Activated naive CD8-positive, alpha-beta T cell (primary cell): ENCODE results near the gene HMSD.
"Not testable (repeated sequence)": the region's sequence is repeated elsewhere in the genome, so short reads cannot be mapped to it uniquely, and the experiment has no call there.

Source experiments
- H3K27ac Mint-ChIP-seq: one replicate; pipeline ENCODE4 v1.8.0; 2021; ENCODE audit warnings: mixed read lengths
- H3K27me3 Mint-ChIP-seq: one replicate; pipeline ENCODE4 v1.8.0; 2021; ENCODE audit warnings: mixed read lengths
- H3K36me3 Mint-ChIP-seq: one replicate; pipeline ENCODE4 v1.8.0; 2021; ENCODE audit warnings: mixed read lengths
- H3K4me1 Mint-ChIP-seq: one replicate; pipeline ENCODE4 v1.8.0; 2021; ENCODE audit warnings: low read depth, mixed read lengths
- H3K4me3 Mint-ChIP-seq: one replicate; pipeline ENCODE4 v1.8.0; 2021; ENCODE audit warnings: mild to moderate bottlenecking, mixed read lengths
- H3K9me3 Mint-ChIP-seq: one replicate; pipeline ENCODE4 v1.8.0; 2021; ENCODE audit warnings: low read depth, mixed read lengths

Gene HMSD

DNA sequence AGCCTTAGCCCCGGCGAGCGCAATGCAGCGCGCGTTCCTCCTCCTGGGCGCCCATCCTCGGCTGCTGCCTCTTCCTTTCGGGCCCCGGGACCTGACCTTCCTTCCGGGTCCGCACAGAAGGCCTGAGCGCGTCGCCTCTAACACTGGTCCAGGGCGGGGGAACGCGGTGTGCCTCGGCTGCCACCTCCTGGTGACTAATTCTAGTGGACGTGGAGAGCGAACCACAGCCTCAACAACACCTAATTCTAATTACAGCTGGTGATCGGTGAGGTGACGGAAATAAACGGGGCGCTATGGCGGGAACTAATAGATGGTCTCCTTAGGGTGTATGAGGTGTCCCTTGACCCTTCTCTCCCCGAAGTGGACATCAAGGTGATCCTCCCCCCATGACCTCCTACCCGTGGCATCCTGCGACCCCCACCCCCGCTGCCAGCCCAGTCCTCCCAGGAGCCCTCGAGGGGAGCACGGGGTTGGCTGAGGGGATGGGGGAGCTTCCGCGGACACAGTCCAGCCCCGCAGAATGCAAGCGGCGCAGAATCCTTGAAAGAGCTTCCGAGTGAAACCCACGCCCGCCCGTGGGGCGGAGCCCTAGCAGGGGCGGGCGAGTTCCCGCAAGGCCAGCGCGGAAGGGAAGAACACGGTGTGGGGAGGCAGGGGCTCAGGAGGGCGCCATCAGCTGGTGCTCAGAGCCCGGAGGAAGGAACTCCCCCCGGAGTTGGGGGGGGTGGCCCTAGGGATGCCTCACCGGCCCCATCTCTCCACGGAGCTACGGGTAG, 12.8 kb upstream of the HMSD start:
- H3K27me3 Mint-ChIP-seq, result peaks cover 4% of the 10 kb centered on the region
- peak overlapping the region; percentile 82 for H3K4me3 Mint-ChIP-seq
- no peaks in the 10 kb centered on the region for H3K36me3 Mint-ChIP-seq
- peaks cover 3% of the 10 kb centered on the region for H3K4me1 Mint-ChIP-seq
- no peaks in the 10 kb centered on the region for H3K9me3 Mint-ChIP-seq
- no peak overlapping the region for H3K27ac Mint-ChIP-seq

DNA sequence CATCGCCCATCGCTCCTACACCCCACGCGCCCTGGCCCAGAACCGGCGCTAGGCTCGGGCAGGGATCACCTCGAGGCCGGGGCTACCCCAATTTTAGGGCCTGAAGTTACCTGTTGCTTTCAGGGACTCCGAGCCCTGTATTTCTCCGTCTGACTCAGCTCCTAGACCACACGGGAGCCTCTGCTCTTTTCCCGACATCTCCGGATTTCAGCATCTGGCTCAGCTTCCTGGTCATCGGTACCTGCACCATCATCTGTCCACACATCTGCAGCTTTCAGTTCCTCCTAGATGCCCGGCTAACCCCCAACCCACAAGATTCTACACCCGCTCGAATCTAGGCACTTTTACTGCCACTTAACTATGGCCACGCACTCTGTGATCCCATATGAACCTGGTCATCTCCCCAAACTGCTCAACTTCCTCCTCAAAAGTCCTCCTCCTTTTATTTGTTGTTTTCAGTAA, 12.1 kb upstream of the HMSD start:
- H3K27me3 Mint-ChIP-seq, result peaks cover 10% of the 10 kb centered on the region
- peaks cover 3% of the 10 kb centered on the region for H3K4me1 Mint-ChIP-seq
- no peak overlapping the region for H3K27ac Mint-ChIP-seq
- H3K9me3 Mint-ChIP-seq, result no peaks in the 10 kb centered on the region
- H3K4me3 Mint-ChIP-seq, result no peak overlapping the region
- no peaks in the 10 kb centered on the region for H3K36me3 Mint-ChIP-seq

GRCh38 chr18:63940008-63940407, 9.1 kb upstream of the HMSD start:
- H3K9me3 Mint-ChIP-seq, result no peaks in the 10 kb centered on the region
- H3K4me3 Mint-ChIP-seq, result no peak overlapping the region
- H3K36me3 Mint-ChIP-seq, result no peaks in the 10 kb centered on the region
- H3K4me1 Mint-ChIP-seq, result peaks cover 3% of the 10 kb centered on the region
- no peak overlapping the region for H3K27ac Mint-ChIP-seq
- peaks cover 27% of the 10 kb centered on the region for H3K27me3 Mint-ChIP-seq

GRCh38 chr18:63940543-63941050, 8.5 kb upstream of the HMSD start:
- H3K27me3 Mint-ChIP-seq, result peaks cover 27% of the 10 kb centered on the region

DNA sequence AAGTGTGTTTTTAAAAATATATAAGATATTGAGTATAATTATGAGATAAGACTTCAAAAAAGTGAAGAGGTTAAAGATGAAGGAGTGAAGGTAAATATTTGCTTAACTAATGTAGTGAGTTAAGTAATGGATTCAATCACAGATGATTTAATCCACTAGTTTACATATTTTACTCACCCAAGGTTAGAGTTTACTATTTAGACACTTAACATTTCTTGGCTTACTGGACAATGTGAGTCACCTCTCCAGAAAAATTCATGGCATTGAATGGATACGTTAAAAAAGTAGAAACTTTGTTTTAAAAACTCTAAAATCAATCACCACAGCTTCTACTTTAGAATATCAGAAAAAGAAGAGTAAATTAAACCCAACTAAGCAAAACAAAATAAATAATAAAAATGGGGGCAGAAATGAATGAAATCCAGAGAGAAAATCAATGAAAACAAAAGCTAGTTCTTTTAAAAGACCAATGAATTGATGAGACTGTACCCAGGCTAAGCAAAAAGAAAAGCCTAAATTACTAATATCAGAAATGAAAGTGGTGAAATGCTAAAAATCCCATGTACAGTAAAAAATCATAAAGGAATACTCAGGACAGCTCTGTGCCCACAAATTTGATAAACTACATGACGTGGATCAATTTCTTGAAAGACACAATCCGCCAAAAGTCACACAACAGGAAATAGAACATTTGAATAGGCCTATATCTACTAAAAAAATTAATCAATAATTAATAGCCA, 1.9 kb upstream of the HMSD start:
- Mint-ChIP-seq H3K9me3 (peaks cover 5% of the 10 kb centered on the region), H3K4me1 (peaks cover 25% of the 10 kb centered on the region), H3K27ac (no peak overlapping the region), H3K4me3 (no peak overlapping the region), H3K36me3 (peaks cover 3% of the 10 kb centered on the region), H3K27me3 (peaks cover 40% of the 10 kb centered on the region)

More at GRCh38 chr18:63940543-63941050, 8.5 kb upstream of the HMSD start:
- H3K9me3 Mint-ChIP-seq, H3K36me3 Mint-ChIP-seq, H3K4me3 Mint-ChIP-seq, H3K4me1 Mint-ChIP-seq, H3K27ac Mint-ChIP-seq: not testable (repeated sequence)

DNA sequence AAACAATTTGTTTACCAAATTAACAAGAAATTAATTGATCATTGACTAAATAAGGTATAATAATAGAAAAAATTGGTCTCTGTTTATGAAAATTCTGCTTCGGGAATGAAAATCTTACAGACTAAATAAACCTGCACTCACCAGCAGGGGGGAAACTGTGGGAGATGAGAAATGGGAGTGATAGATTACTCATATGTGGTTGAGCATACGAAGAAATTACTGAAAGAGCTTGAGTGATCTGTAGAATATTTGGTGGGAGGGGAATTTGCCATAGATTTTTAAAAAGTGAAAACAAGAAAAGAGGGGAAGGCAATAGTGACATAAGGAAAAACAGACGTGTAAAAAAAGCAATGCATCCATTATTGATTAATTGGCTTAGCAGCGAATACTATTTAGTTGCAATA, 2.2 kb downstream of the HMSD start:
- Mint-ChIP-seq H3K27me3 (peaks cover 21% of the 10 kb centered on the region), H3K27ac (peak overlapping the region; percentile 1), H3K4me3 (no peak overlapping the region), H3K36me3 (peaks cover 3% of the 10 kb centered on the region), H3K4me1 (peaks cover 25% of the 10 kb centered on the region), H3K9me3 (peaks cover 5% of the 10 kb centered on the region)

DNA sequence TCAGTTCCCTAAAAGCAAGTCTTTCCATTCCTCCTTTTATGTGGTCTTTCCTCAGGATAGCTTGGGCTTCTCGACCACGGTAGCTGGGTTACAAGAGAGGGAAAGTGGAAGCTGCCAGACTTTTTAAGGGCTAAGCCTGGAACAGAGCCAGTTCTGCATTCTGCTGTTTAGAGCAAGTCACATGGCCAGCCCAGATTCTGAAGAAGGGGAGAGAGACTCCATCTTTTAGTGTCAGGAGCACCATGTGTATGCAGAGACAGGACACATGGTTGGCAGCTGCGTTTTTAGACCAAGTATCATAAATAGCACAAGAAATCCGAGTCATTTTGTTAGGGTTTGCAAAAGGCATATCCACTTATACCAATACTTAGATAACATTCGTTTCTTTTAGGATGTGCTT, 4.7 kb downstream of the HMSD start:
- Mint-ChIP-seq H3K27ac (no peak overlapping the region), H3K36me3 (peaks cover 3% of the 10 kb centered on the region), H3K9me3 (peaks cover 5% of the 10 kb centered on the region), H3K4me3 (no peak overlapping the region), H3K27me3 (peaks cover 14% of the 10 kb centered on the region), H3K4me1 (peaks cover 19% of the 10 kb centered on the region)

- Mint-ChIP-seq H3K27ac (no peak overlapping the region), H3K36me3 (no peaks in the 10 kb centered on the region), H3K27me3 (peaks cover 17% of the 10 kb centered on the region), H3K4me1 (peaks cover under 1% of the 10 kb centered on the region), H3K4me3 (no peak overlapping the region), H3K9me3 (no peaks in the 10 kb centered on the region)
These were observed 7.7 kb downstream of the HMSD start for GRCh38 chr18:63956755-63957154.

- Mint-ChIP-seq H3K4me3 (no peak overlapping the region), H3K4me1 (no peaks in the 10 kb centered on the region), H3K9me3 (no peaks in the 10 kb centered on the region), H3K36me3 (no peaks in the 10 kb centered on the region), H3K27ac (no peak overlapping the region), H3K27me3 (peaks cover 17% of the 10 kb centered on the region)
These were observed 11.8 kb downstream of the HMSD start for GRCh38 chr18:63960891-63961290.

GRCh38 chr18:63961435-63961980, 12.4 kb downstream of the HMSD start:
- Mint-ChIP-seq H3K27ac (no peak overlapping the region), H3K4me3 (no peak overlapping the region), H3K36me3 (no peaks in the 10 kb centered on the region), H3K27me3 (peaks cover 15% of the 10 kb centered on the region), H3K9me3 (no peaks in the 10 kb centered on the region), H3K4me1 (no peaks in the 10 kb centered on the region)

DNA sequence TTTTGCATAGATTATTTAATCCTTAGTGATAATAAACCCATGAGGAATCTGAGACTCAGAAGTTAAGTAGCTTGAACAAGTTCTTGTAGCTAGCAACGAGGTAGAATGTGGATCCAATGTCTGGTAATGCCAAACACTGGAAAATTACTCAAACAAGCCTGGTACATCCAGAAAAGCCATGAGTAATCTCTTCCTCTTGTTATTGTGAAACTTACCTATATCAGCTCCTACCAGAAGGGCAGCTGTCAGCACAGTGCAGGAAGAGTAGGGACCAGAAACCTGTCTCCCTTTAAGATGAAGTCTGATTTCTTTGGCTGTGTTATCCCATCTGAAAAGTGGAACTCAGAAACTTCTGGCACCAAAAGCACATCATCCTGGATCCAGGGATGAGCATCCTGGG, 13.0 kb downstream of the HMSD start:
- Mint-ChIP-seq H3K4me3 (no peak overlapping the region), H3K4me1 (no peaks in the 10 kb centered on the region), H3K9me3 (no peaks in the 10 kb centered on the region), H3K27me3 (peaks cover 12% of the 10 kb centered on the region), H3K36me3 (no peaks in the 10 kb centered on the region), H3K27ac (no peak overlapping the region)

DNA sequence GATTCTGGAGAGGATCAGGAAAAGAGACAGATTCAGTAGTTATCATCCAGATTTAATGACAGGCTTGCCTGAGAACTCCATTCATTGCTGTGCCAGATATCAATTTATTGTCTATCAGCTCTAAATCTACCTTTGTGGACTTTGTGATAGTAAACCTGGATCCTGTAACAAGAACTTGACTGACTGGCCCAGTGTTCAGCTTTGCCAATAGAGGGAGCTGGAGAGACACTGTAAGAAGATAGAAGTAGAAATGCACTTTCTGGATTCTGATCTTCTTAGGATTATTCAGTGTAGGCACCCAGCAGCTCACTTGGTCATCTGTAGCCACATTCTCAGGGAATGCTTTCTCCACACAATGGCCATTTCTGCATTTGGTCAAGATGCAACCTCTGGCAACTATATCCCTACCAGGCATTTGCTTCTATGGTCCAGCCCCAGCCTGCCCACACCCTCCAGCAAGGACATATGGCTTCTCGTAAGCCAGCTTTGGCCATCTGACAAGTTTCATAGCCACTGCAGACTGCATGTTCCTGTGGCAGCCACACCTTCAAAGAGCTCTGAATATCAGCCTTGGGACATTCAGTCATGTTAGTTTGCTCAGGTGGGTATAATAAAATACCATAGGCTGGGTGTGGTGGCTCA, 14.6 kb downstream of the HMSD start:
- no peaks in the 10 kb centered on the region for H3K36me3 Mint-ChIP-seq
- H3K27me3 Mint-ChIP-seq, result peaks cover 12% of the 10 kb centered on the region
- H3K27ac Mint-ChIP-seq, result no peak overlapping the region
- peaks cover 3% of the 10 kb centered on the region for H3K4me1 Mint-ChIP-seq
- no peaks in the 10 kb centered on the region for H3K9me3 Mint-ChIP-seq
- no peak overlapping the region for H3K4me3 Mint-ChIP-seq

- no peak overlapping the region for H3K27ac Mint-ChIP-seq
- no peak overlapping the region for H3K4me3 Mint-ChIP-seq
- H3K27me3 Mint-ChIP-seq, result peaks cover 8% of the 10 kb centered on the region
- H3K36me3 Mint-ChIP-seq, result no peaks in the 10 kb centered on the region
- H3K4me1 Mint-ChIP-seq, result peaks cover 15% of the 10 kb centered on the region
- H3K9me3 Mint-ChIP-seq, result no peaks in the 10 kb centered on the region
These were observed 15.8 kb downstream of the HMSD start for GRCh38 chr18:63964908-63965307.

GRCh38 chr18:63965716-63966330, 16.7 kb downstream of the HMSD start:
- H3K27me3 Mint-ChIP-seq, result peaks cover 8% of the 10 kb centered on the region
- no peak overlapping the region for H3K27ac Mint-ChIP-seq
- peaks cover 18% of the 10 kb centered on the region for H3K4me1 Mint-ChIP-seq
- no peaks in the 10 kb centered on the region for H3K9me3 Mint-ChIP-seq
- H3K36me3 Mint-ChIP-seq, result no peaks in the 10 kb centered on the region
- no peak overlapping the region for H3K4me3 Mint-ChIP-seq
